Measurements from ENCODE around the gene FEM1B.

DNA sequence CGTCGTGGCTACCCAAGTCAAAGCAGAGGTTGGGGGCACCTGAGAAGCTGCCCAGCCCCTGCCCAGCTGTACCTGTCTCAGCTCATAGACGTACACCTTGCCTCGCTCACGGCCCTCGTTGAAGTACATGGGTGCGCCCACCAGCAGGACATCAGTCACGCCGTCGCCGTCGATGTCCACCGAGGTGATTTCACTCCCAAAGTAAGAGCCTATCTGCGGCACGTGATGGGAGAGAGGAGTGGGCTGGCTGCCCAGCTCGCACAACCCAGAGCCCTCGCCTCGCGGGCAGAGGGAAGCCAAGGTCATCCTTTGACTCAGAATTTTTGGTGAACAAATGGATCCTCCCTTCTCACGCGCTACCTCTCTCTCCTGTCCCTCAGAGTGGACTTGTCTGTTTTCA lies 54.7 kb downstream of the FEM1B start:
- TF ChIP-seq, protein P1, sequence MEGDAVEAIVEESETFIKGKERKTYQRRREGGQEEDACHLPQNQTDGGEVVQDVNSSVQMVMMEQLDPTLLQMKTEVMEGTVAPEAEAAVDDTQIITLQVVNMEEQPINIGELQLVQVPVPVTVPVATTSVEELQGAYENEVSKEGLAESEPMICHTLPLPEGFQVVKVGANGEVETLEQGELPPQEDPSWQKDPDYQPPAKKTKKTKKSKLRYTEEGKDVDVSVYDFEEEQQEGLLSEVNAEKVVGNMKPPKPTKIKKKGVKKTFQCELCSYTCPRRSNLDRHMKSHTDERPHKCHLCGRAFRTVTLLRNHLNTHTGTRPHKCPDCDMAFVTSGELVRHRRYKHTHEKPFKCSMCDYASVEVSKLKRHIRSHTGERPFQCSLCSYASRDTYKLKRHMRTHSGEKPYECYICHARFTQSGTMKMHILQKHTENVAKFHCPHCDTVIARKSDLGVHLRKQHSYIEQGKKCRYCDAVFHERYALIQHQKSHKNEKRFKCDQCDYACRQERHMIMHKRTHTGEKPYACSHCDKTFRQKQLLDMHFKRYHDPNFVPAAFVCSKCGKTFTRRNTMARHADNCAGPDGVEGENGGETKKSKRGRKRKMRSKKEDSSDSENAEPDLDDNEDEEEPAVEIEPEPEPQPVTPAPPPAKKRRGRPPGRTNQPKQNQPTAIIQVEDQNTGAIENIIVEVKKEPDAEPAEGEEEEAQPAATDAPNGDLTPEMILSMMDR (conservative IDR thresholded peaks at IDR 0.05; ENCODE audit: low read depth, low read length): no peak
- TF ChIP-seq EZH2 (IDR thresholded peaks at IDR 0.05; ENCODE audit: low read length, unreplicated experiment): no peak

Data from PC-3 (cell line).